IMR-90 (cell line): ENCODE measurements around the gene SERPINI2. TPM values are rescaled to one million over a fixed set of nuclear protein-coding genes. Genes with fewer than 3 reads are reported as not detected.

Experiments
- ATAC-seq: fragments of 200-7000 bp; cut with Tn5 transposase; 2 replicates; pipeline ENCODE4 v1.9.1; 2020; ENCODE audit warnings: low read depth, mild to moderate bottlenecking, moderate library complexity
- BruUV-seq: library from RNA; stranded (reverse); fragments of 400-500 nt; replicated peaks from 2 replicates; lab custom pipeline; 2021; lab: Mats Ljungman, UMichigan
- CTCF ChIA-PET: fragments of 300-600 bp; formaldehyde crosslinking; extraction: SDS; loops from one replicate; lab custom pipeline; 2021; ENCODE audit warnings: antibody characterized with exemption; lab: Yijun Ruan, JAX
- POLR2A ChIA-PET: fragments of 300-600 bp; sonication (Branson Sonifier 250); formaldehyde crosslinking; loops from one replicate; lab custom pipeline; 2022; ENCODE audit warnings: antibody characterized with exemption; ENCODE audit not compliant: unreplicated experiment; lab: Charles Lee
- DNase-seq: peaks from one replicate; pipeline ENCODE4 v3.0.0; 2013
- H2AFZ ChIP-seq: replicated peaks from 2 replicates; pipeline ENCODE3; 2013; ENCODE audit warnings: low read length, mild to moderate bottlenecking; ENCODE audit not compliant: poor library complexity
- H2AK5ac ChIP-seq: 2 replicates; pipeline ENCODE4 v1.6.1; 2013; ENCODE audit warnings: low read depth, low read length, inconsistent platforms
- H2AK9ac ChIP-seq: replicated peaks from 2 replicates; pipeline ENCODE3; 2013; ENCODE audit warnings: mild to moderate bottlenecking, low read depth, low read length, moderate library complexity; ENCODE audit not compliant: poor library complexity
- H2BK120ac ChIP-seq: 2 replicates; pipeline ENCODE4 v1.6.1; 2013; ENCODE audit warnings: low read depth, low read length, inconsistent platforms
- H2BK15ac ChIP-seq: 3 replicates; pipeline ENCODE4 v1.6.1; 2013; ENCODE audit warnings: low read depth, low read length, inconsistent platforms
- H2BK20ac ChIP-seq: 2 replicates; pipeline ENCODE4 v1.6.1; 2013; ENCODE audit warnings: low read depth, mild to moderate bottlenecking, inconsistent platforms, low read length, moderate library complexity
- H2BK5ac ChIP-seq: 2 replicates; pipeline ENCODE4 v1.6.1; 2013; ENCODE audit warnings: mild to moderate bottlenecking, low read depth, low read length, inconsistent platforms; ENCODE audit not compliant: poor library complexity, severe bottlenecking
- H3K14ac ChIP-seq: replicated peaks from 2 replicates; pipeline ENCODE4 v1.6.1; 2013; ENCODE audit warnings: low read depth, low read length, inconsistent platforms
- H3K18ac ChIP-seq: 2 replicates; pipeline ENCODE4 v1.6.1; 2013; ENCODE audit warnings: low read depth, low read length, control low read depth
- H3K23ac ChIP-seq: 2 replicates; pipeline ENCODE4 v1.6.1; 2013; ENCODE audit warnings: low read depth, low read length, inconsistent platforms
- H3K27ac ChIP-seq: 2 replicates; pipeline ENCODE4 v1.5.1; 2013; ENCODE audit warnings: mild to moderate bottlenecking, control low read depth, low read length; ENCODE audit not compliant: insufficient read depth
- H3K27me3 ChIP-seq: 2 replicates; pipeline ENCODE4 v1.6.1; 2013; ENCODE audit warnings: low read length; ENCODE audit not compliant: control insufficient read depth, insufficient read depth
- H3K36me3 ChIP-seq: 2 replicates; pipeline ENCODE4 v1.6.1; 2013; ENCODE audit warnings: low read length, mixed read lengths; ENCODE audit not compliant: control insufficient read depth, insufficient read depth
- H3K4ac ChIP-seq: 2 replicates; pipeline ENCODE4 v1.6.1; 2013; ENCODE audit warnings: low read depth, low read length, inconsistent platforms
- H3K4me1 ChIP-seq: 2 replicates; pipeline ENCODE4 v1.6.1; 2013; ENCODE audit warnings: low read length, mixed read lengths; ENCODE audit not compliant: control insufficient read depth, insufficient read depth
- H3K4me2 ChIP-seq: 2 replicates; pipeline ENCODE4 v1.6.1; 2013; ENCODE audit warnings: low read depth, mild to moderate bottlenecking, control low read depth, low read length, moderate library complexity
- H3K4me3 ChIP-seq: 2 replicates; pipeline ENCODE4 v1.5.1; 2013; ENCODE audit warnings: low read depth, mild to moderate bottlenecking, control low read depth, low read length, moderate library complexity; ENCODE audit not compliant: insufficient read depth
- H3K56ac ChIP-seq: 2 replicates; pipeline ENCODE4 v1.6.1; 2013; ENCODE audit warnings: low read length, inconsistent platforms; ENCODE audit not compliant: insufficient read depth; ENCODE audit errors: extremely low read depth
- H3K79me1 ChIP-seq, 2 experiments: 2 replicates each; pipeline ENCODE4 v1.6.1; 2013; ENCODE audit warnings: low read length in 2 of 2, inconsistent platforms in 1 of 2, low read depth in 1 of 2
- H3K9ac ChIP-seq: 2 replicates; pipeline ENCODE4 v1.6.1; 2013; ENCODE audit warnings: low read depth, low read length, control low read depth
- H3K9me1 ChIP-seq: 2 replicates; pipeline ENCODE4 v1.6.1; 2013; ENCODE audit warnings: low read length, inconsistent platforms; ENCODE audit not compliant: insufficient read depth
- H3K9me3 ChIP-seq: 2 replicates; pipeline ENCODE4 v1.6.1; 2013; ENCODE audit warnings: low read length; ENCODE audit not compliant: control insufficient read depth, insufficient read depth
- H4K20me1 ChIP-seq: 2 replicates; pipeline ENCODE4 v1.6.1; 2013; ENCODE audit warnings: low read length, inconsistent platforms; ENCODE audit not compliant: insufficient read depth
- H4K5ac ChIP-seq: 2 replicates; pipeline ENCODE4 v1.6.1; 2013; ENCODE audit warnings: mild to moderate bottlenecking, low read depth, low read length, control low read depth
- H4K8ac ChIP-seq, 2 experiments: 2 replicates each; pipeline ENCODE4 v1.6.1; 2013; ENCODE audit warnings: low read depth in 2 of 2, low read length in 2 of 2, control low read depth in 1 of 2, inconsistent platforms in 1 of 2
- H4K91ac ChIP-seq: 2 replicates; pipeline ENCODE4 v1.6.1; 2013; ENCODE audit warnings: low read depth, low read length, inconsistent platforms; ENCODE audit not compliant: insufficient read depth
- BHLHE40 ChIP-seq: fragments of 150-350 bp; IDR thresholded peaks from 2 replicates; pipeline ENCODE4 v1.6.1; 2016; ENCODE audit warnings: mild to moderate bottlenecking, low read depth, low read length
- CEBPB ChIP-seq: IDR thresholded peaks from 2 replicates; pipeline ENCODE4 v1.6.1; 2012; ENCODE audit warnings: low read depth, low read length, improper control_type of control experiment
- CHD1 ChIP-seq: IDR thresholded peaks from 2 replicates; pipeline ENCODE4 v1.6.1; 2012; ENCODE audit warnings: low read depth, low read length, improper control_type of control experiment
- RCOR1 ChIP-seq: IDR thresholded peaks from 2 replicates; pipeline ENCODE4 v1.6.1; 2012; ENCODE audit warnings: mild to moderate bottlenecking, low read length, improper control_type of control experiment; ENCODE audit not compliant: insufficient replicate concordance
- SMC3 ChIP-seq: fragments of 150-350 bp; IDR thresholded peaks from 2 replicates; pipeline ENCODE4 v1.6.1; 2016; ENCODE audit warnings: low read depth, mild to moderate bottlenecking, antibody characterized with exemption, low read length, moderate library complexity
- WGBS, 2 experiments: methylation state at CpG; one replicate each; pipeline versions ENCODE4 v1.1.5 to v1.1.7; 2013; ENCODE audit warnings: missing lambda C conversion rate in 2 of 2; ENCODE audit not compliant: insufficient read length in 1 of 2; ENCODE audit errors: extremely low coverage in 2 of 2; 5-methylcytosine and 5-hydroxymethylcytosine counted together
- dilution Hi-C: fragments of 300-500 bp; cut with HindIII; formaldehyde crosslinking; loops from one replicate; pipeline ENCODE4 v1.14.3; 2018; ENCODE audit warnings: low sequenced_read_pairs; ENCODE audit not compliant: unreplicated experiment
- in situ Hi-C: fragments of 300-500 bp; cut with MboI; formaldehyde crosslinking; loops from 3 replicates; pipeline ENCODE4 v1.14.3; 2019; ENCODE audit warnings: low sequenced_read_pairs, inconsistent platforms, mixed read lengths
- intact Hi-C: fragments of 100-400 bp; cut with micrococcal nuclease; formaldehyde crosslinking; loops from 2 replicates; pipeline ENCODE4 v1.10.0; 2022
- polyA plus RNA-seq, 3 experiments: library from polyadenylated mRNA; depleted of rRNA; stranded (reverse); fragments of >200 nt; gene quantifications; 2 replicates each; pipeline ENCODE4 v1.2.3, GENCODE V29; 2012; ENCODE audit warnings: low replicate concordance in 1 of 3
- total RNA-seq: library from RNA; depleted of rRNA; stranded (reverse); fragments of >200 nt; gene quantifications from 2 replicates; pipeline ENCODE4 v1.2.3, GENCODE V29; 2012

SERPINI2 gene
- total and polyA plus RNA-seq, 2 of the 4 experiments (the other 2 are of a cell fraction) = not detected

DNA sequence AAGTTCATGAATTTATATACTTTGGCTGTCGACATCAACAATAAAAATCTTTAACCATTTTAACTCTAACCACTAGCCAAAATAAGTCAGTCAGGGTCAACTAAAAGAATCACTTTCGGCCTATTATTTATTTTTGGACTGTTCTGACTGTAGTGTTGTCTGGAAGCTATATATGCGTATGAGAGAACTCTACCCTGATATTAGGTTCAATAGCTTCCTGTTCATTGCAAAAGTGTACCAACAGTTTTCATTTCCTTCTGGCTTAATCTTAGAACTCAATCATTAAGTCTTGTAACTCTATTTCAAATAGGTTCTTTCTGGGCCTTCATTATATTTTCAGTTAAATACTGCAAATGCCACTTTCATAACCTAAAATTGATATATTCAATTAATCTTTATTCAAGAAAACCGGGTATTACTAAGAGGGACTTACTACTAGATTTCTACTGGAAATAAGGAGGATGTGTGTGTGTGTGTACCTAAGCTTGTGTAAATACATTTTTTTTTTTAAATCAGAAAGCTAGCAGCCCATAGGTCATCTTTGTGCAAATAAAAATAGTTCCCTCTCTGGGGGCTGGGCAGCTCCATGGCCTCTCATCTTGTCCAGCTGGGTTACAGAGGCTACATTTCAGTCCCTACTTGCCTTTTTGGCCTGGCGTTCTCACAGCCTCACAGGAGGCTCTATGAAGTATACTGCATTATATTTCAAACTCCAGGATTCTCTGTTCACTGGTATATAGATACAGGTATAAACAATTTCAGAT is 5.8 kb downstream of the SERPINI2 start:
- H3K14ac ChIP-seq = no peak overlapping the region
- H2AFZ ChIP-seq = no peak overlapping the region
- no peaks in the 10 kb centered on the region for H3K79me1 ChIP-seq
- H3K56ac ChIP-seq = no peak overlapping the region
- H2AK9ac ChIP-seq = no peak overlapping the region
- no peak overlapping the region for H2BK120ac ChIP-seq
- ChIA-PET CTCF (interaction anchor here (0.5 kb wide), 1 partner anchor 9 kb away, joined by 3 read pairs; no protein-coding TSS in a partner anchor), POLR2A (no interaction called here)
- no peak overlapping the region for H3K4me3 ChIP-seq
- H4K5ac ChIP-seq = no peak overlapping the region
- no peaks in the 10 kb centered on the region for H4K20me1 ChIP-seq
- no peak overlapping the region for H2AK5ac ChIP-seq
- H3K27ac ChIP-seq = no peak overlapping the region
- H2BK5ac ChIP-seq = no peak overlapping the region
- no peak overlapping the region for H2BK20ac ChIP-seq
- no peaks in the 10 kb centered on the region for H3K36me3 ChIP-seq
- no peak overlapping the region for H3K18ac ChIP-seq
- BruUV-seq = no TSS peak
- H4K8ac ChIP-seq = no peak overlapping the region
- 0 out of 2 replicates have a peak, but pooled peaks cover 2% of the 10 kb centered on the region for H3K9me3 ChIP-seq
- no peak overlapping the region for H3K9ac ChIP-seq
- in situ Hi-C loops = no loop called here
- no peak for ATAC-seq
- intact Hi-C loops = no loop called here
- no peak overlapping the region for H3K23ac ChIP-seq
- no peak for TF ChIP-seq CHD1
- TF ChIP-seq SMC3 = no peak
- no peak for TF ChIP-seq RCOR1
- no peak for TF ChIP-seq BHLHE40
- TF ChIP-seq CEBPB = no peak
- dilution Hi-C loops = no loop called here
- no peak overlapping the region for H4K91ac ChIP-seq
- H3K9me1 ChIP-seq = no peaks in the 10 kb centered on the region
- H3K4me1 ChIP-seq = no peaks in the 10 kb centered on the region
- H3K27me3 ChIP-seq = no peaks in the 10 kb centered on the region
- no CpG with 5 or more reads among the region's 5 CpGs for WGBS, 2 experiments
- no peak for DNase-seq
- no peak overlapping the region for H3K4ac ChIP-seq
- H3K4me2 ChIP-seq = no peak overlapping the region
- no peak overlapping the region for H2BK15ac ChIP-seq
